Breast epithelium (tissue), 3 donors: Measurements from ENCODE around the gene ADD1.

Experiments used
- CTCF ChIP-seq, 3 donors: fragments of 450-650 bp; IDR thresholded peaks; one replicate each; pipeline ENCODE4 v1.5.1; 2016 to 2017; ENCODE audit warnings: antibody characterized with exemption in 3 of 3, mild to moderate bottlenecking in 3 of 3, moderate library complexity in 3 of 3
- POLR2A ChIP-seq: fragments of 450-650 bp; IDR thresholded peaks from one replicate; pipeline ENCODE4 v1.6.1; 2016; ENCODE audit warnings: antibody characterized with exemption, mild to moderate bottlenecking, moderate library complexity
- POLR2AphosphoS5 ChIP-seq, 3 donors: sonication (generic); formaldehyde crosslinking; IDR thresholded peaks; one replicate each; pipeline ENCODE4 v1.6.1; 2017; ENCODE audit warnings: antibody characterized with exemption in 3 of 3

GRCh38 chr4:2811830-2812611 is 31.6 kb upstream of the ADD1 start:
- TF ChIP-seq CTCF (IDR thresholded peaks at IDR 0.05), result no peak
- no peak for TF ChIP-seq POLR2A
- TF ChIP-seq POLR2AphosphoS5 (IDR thresholded peaks at IDR 0.05), result no peak
